ENCODE results near the gene GPR18.

The GPR18 gene

DNA sequence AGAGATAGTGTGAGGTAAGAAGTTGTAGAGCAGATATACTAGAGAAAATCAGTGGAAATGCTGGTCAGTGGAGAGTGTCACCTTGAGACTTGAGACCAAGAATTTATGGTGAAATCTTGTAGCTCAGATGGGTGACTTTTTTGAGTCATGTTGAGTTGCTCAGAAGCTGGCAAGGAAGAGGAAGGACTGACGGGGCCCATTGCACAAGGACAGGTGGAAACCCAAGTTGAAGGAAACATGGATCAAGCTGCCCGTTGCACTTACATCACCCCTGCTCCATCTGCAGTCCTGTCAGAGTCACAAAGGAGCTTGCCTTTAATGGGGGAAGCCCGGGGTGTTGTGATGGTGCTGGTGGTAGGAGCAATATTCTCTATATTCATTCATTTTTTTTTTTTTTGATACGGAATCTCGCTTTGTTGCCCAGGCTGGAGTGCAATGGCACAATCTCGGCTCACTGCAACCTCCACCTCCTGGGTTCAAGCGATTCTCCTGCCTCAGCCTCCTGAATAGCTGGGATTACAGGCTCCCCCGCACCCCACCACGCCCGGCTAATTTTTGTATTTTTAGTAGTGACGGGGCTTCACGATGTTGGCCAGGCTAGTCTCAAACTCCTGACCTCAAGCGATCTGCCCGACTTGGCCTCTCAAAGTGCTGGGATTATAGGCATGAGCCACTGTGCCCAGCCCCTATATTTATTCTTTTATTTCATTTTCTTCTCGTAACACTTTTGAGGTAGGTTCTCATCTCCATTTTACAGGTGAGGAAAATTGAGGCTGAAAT, 30.1 kb downstream of the GPR18 start:
- DNase-seq = no peak
- H2AFZ ChIP-seq (ENCODE audit: low read length) = no peak overlapping the region
- H4K20me1 ChIP-seq (ENCODE audit: insufficient read depth, low read length) = no peaks in the 10 kb centered on the region
- peaks cover 22% of the 10 kb centered on the region for H3K4me1 ChIP-seq (ENCODE audit: low read length)
- no peaks in the 10 kb centered on the region for H3K9me2 ChIP-seq (replicated peaks; ENCODE audit: insufficient read depth, low read length)
- peak overlapping the region; percentile 90 for H3K4me2 ChIP-seq (ENCODE audit: low read depth, low read length)
- H3K27me3 ChIP-seq (replicated peaks; ENCODE audit: insufficient read depth, low read length) = 0 out of 2 replicates have a peak, but pooled peaks cover 3% of the 10 kb centered on the region
- no peak for TF ChIP-seq EZH2 (optimal IDR thresholded peaks at IDR 0.05; ENCODE audit: low read depth, low read length)
- TF ChIP-seq EZH2phosphoT487 (IDR thresholded peaks at IDR 0.05; ENCODE audit: low read length) = no peak
- TF ChIP-seq, protein P1, sequence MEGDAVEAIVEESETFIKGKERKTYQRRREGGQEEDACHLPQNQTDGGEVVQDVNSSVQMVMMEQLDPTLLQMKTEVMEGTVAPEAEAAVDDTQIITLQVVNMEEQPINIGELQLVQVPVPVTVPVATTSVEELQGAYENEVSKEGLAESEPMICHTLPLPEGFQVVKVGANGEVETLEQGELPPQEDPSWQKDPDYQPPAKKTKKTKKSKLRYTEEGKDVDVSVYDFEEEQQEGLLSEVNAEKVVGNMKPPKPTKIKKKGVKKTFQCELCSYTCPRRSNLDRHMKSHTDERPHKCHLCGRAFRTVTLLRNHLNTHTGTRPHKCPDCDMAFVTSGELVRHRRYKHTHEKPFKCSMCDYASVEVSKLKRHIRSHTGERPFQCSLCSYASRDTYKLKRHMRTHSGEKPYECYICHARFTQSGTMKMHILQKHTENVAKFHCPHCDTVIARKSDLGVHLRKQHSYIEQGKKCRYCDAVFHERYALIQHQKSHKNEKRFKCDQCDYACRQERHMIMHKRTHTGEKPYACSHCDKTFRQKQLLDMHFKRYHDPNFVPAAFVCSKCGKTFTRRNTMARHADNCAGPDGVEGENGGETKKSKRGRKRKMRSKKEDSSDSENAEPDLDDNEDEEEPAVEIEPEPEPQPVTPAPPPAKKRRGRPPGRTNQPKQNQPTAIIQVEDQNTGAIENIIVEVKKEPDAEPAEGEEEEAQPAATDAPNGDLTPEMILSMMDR (IDR thresholded peaks at IDR 0.05; ENCODE audit: low read length) = no peak
- peaks cover 15% of the 10 kb centered on the region for H3F3A ChIP-seq (ENCODE audit: insufficient read depth, low read length)
- peak overlapping the region; percentile 49; the same call in 1 of the 2 replicates for H3K4me3 ChIP-seq (ENCODE audit: low read length)
- no peak overlapping the region for H3K9ac ChIP-seq (ENCODE audit: low read length)
- no peaks in the 10 kb centered on the region for H3K36me3 ChIP-seq (replicated peaks; ENCODE audit: insufficient read depth, low read length)
- no peaks in the 10 kb centered on the region for H3K9me3 ChIP-seq (replicated peaks; ENCODE audit: insufficient read depth, low read length)
- H3K79me2 ChIP-seq (ENCODE audit: low read length) = peaks cover 43% of the 10 kb centered on the region
- peak overlapping the region; percentile 64; the same call in 1 of the 2 replicates for H3K27ac ChIP-seq (ENCODE audit: low read length)

DNA sequence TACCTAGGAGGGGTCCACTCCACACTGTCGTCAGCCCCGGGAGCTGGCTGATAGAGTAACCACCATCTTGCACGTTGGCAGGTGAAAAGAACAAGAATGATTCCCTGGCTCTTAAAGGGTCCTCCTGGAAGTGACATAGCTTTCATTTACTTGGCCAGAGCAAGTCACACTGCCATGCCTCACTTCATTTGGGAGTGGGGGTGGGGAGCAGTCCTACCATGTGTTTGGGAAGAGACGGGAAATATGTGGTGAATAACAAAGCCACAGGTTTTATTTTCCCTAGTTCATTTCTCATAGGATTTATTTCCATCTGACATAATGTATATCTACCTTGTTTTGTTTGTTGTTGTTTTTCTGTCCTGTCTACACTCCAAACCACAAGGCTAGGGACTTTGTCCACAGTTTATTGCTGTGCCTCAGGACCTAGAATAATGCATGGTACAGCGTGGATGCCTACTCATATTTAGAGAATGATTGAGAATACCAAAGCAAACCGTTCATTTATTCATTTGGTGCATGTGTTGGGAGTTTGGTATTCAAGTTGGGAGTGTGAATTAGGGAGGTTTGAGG, 30.8 kb downstream of the GPR18 start:
- Histone ChIP-seq H3K27ac (ENCODE audit: low read length) (no peak overlapping the region), H3K79me2 (ENCODE audit: low read length) (peaks cover 43% of the 10 kb centered on the region), H2AFZ (ENCODE audit: low read length) (no peak overlapping the region), H3K4me3 (ENCODE audit: low read length) (no peak overlapping the region), H3K9me2 (replicated peaks; ENCODE audit: insufficient read depth, low read length) (no peaks in the 10 kb centered on the region), H3K4me2 (ENCODE audit: low read depth, low read length) (peak overlapping the region; percentile 90; the same call in 1 of the 2 replicates), H3K4me1 (ENCODE audit: low read length) (peaks cover 22% of the 10 kb centered on the region), H3K36me3 (replicated peaks; ENCODE audit: insufficient read depth, low read length) (no peaks in the 10 kb centered on the region), H4K20me1 (ENCODE audit: insufficient read depth, low read length) (no peaks in the 10 kb centered on the region), H3K9ac (ENCODE audit: low read length) (no peak overlapping the region), H3K27me3 (replicated peaks; ENCODE audit: insufficient read depth, low read length) (0 out of 2 replicates have a peak, but pooled peaks cover 3% of the 10 kb centered on the region), H3K9me3 (replicated peaks; ENCODE audit: insufficient read depth, low read length) (no peaks in the 10 kb centered on the region), H3F3A (ENCODE audit: insufficient read depth, low read length) (peaks cover 15% of the 10 kb centered on the region)
- TF ChIP-seq EZH2phosphoT487 (IDR thresholded peaks at IDR 0.05; ENCODE audit: low read length) = no peak
- TF ChIP-seq, protein P1 (IDR thresholded peaks at IDR 0.05; ENCODE audit: low read length) = no peak
- TF ChIP-seq EZH2 (optimal IDR thresholded peaks at IDR 0.05; ENCODE audit: low read depth, low read length) = no peak
- DNase-seq = no peak

DNA sequence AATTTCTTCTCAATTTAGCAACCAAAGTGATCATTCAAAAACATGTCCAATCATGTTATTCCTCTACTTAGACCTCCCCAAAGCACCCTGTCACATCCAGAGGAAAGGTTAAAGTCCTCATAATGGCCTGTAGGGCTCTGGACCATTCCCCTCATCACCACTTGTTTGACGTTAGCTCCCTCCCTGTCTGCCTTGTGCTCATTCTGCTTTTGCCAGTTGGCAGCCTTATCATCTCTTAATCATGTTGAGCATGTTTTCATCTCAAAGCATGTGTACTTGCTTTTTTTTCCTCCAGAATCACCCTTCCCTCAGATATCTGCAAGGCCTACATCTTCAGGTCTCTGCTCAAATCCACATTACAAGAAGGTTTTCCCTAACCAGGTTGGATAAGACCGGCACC, 31.7 kb downstream of the GPR18 start:
- Histone ChIP-seq H3K9me2 (replicated peaks; ENCODE audit: insufficient read depth, low read length) (no peaks in the 10 kb centered on the region), H3K36me3 (replicated peaks; ENCODE audit: insufficient read depth, low read length) (no peaks in the 10 kb centered on the region), H3K9ac (ENCODE audit: low read length) (no peak overlapping the region), H3K4me2 (ENCODE audit: low read depth, low read length) (no peak overlapping the region), H3K4me3 (ENCODE audit: low read length) (no peak overlapping the region), H3K27ac (ENCODE audit: low read length) (no peak overlapping the region), H3F3A (ENCODE audit: insufficient read depth, low read length) (peaks cover 15% of the 10 kb centered on the region), H3K9me3 (replicated peaks; ENCODE audit: insufficient read depth, low read length) (no peaks in the 10 kb centered on the region), H3K4me1 (ENCODE audit: low read length) (peaks cover 22% of the 10 kb centered on the region), H3K27me3 (replicated peaks; ENCODE audit: insufficient read depth, low read length) (0 out of 2 replicates have a peak, but pooled peaks cover 3% of the 10 kb centered on the region), H4K20me1 (ENCODE audit: insufficient read depth, low read length) (no peaks in the 10 kb centered on the region), H3K79me2 (ENCODE audit: low read length) (peaks cover 47% of the 10 kb centered on the region), H2AFZ (ENCODE audit: low read length) (no peak overlapping the region)
- TF ChIP-seq EZH2phosphoT487 (IDR thresholded peaks at IDR 0.05; ENCODE audit: low read length) = no peak
- DNase-seq = no peak
